Measurements from ENCODE around the gene CNTNAP2. TPM values are rescaled to one million over a fixed set of nuclear protein-coding genes. Genes with fewer than 3 reads are reported as not detected.

Gene CNTNAP2
- total and polyA plus RNA-seq, 9 of the 15 experiments (the other 6 are each of a cell fraction or from before 2014, with no cell fraction given) = 0.04 to 0.62 (median 0.09) TPM; not detected in 4

DNA sequence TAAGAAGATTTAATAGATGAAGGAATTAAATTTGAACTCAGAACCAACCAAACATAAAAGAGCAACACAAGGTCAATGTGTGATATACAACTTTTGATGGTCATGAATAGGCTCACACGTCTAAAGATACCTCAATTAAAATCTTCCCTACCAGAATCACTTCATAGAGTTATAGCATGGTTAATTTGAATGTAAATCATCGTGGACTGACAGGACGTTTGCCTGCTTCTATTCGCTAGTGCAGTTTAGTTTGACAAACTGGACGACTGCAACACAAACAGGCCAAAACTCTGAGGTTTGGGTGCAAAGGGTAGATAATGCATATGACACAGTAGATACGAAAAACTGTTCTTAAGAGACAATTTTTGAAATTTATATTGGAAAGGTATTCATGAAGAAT is 32.5 kb upstream of the CNTNAP2 start:
- no TSS peak for BruUV-seq (replicated peaks)
- Histone ChIP-seq H4K20me1 (replicated peaks; ENCODE audit: control insufficient read depth, insufficient read depth, low read length) (no peaks in the 10 kb centered on the region), H3K4me3 (no peak overlapping the region), H3K9ac (ENCODE audit: insufficient read depth in 1 of 2, low read depth in 2 of 2, low read length in 2 of 2) (no peak overlapping the region), H3K27me3 (ENCODE audit: control insufficient read depth in 2 of 2, insufficient read depth in 2 of 2, low read length in 2 of 2) (no peaks in the 10 kb centered on the region), H2AFZ (ENCODE audit: low read depth, low read length) (no peak overlapping the region), H3K27ac (ENCODE audit: extremely low read depth, low read depth, low read length) (no peak overlapping the region), H3K9me1 (ENCODE audit: control insufficient read depth, insufficient read depth, low read length) (no peaks in the 10 kb centered on the region), H3K36me3 (ENCODE audit: control insufficient read depth, insufficient read depth, low read length) (no peaks in the 10 kb centered on the region; the same call in 2 of the 3 replicates), H3K9me3 (replicated peaks; ENCODE audit: control insufficient read depth, insufficient read depth, low read depth, low read length) (no peaks in the 10 kb centered on the region), H3K4me1 (replicated peaks in 1 of 2; ENCODE audit: control insufficient read depth in 2 of 2, insufficient read depth in 2 of 2, low read length in 2 of 2) (no peaks in the 10 kb centered on the region), H3K79me2 (ENCODE audit: control insufficient read depth, insufficient read depth, low read length) (no peaks in the 10 kb centered on the region), H3K4me2 (ENCODE audit: insufficient read depth, low read length) (no peak overlapping the region)
- DNase-seq (ENCODE audit: extremely low read depth in 1 of 4, low spot score in 3 of 4) (no peak), ATAC-seq (no peak; the same call in 2 of the 3 replicates), FAIRE-seq (no peak)
- CTCF ChIA-PET (ENCODE audit: low intra/inter-chr PET ratio) = no interaction called here
- POLR2A ChIA-PET = no interaction called here
- intact Hi-C loops (cut with micrococcal nuclease) = no loop called here
- WGBS (ENCODE audit: insufficient coverage, low coverage, missing lambda C conversion rate) = 2% methylated on average over 6 of the region's 6 CpGs
- in situ Hi-C loops (cut with MboI) = no loop called here
- TF ChIP-seq, protein P1, sequence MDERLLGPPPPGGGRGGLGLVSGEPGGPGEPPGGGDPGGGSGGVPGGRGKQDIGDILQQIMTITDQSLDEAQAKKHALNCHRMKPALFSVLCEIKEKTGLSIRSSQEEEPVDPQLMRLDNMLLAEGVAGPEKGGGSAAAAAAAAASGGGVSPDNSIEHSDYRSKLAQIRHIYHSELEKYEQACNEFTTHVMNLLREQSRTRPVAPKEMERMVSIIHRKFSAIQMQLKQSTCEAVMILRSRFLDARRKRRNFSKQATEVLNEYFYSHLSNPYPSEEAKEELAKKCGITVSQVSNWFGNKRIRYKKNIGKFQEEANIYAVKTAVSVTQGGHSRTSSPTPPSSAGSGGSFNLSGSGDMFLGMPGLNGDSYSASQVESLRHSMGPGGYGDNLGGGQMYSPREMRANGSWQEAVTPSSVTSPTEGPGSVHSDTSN (CRISPR knock-in tag; IDR thresholded peaks at IDR 0.05; ENCODE audit: low read depth) = no peak
- TF ChIP-seq, protein P1 (tag; conservative IDR thresholded peaks at IDR 0.05; ENCODE audit: low read depth) = peak; percentile 28; the same call in 1 of the 2 replicates
- TF ChIP-seq, protein P2, sequence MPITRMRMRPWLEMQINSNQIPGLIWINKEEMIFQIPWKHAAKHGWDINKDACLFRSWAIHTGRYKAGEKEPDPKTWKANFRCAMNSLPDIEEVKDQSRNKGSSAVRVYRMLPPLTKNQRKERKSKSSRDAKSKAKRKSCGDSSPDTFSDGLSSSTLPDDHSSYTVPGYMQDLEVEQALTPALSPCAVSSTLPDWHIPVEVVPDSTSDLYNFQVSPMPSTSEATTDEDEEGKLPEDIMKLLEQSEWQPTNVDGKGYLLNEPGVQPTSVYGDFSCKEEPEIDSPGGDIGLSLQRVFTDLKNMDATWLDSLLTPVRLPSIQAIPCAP (CRISPR knock-in tag; IDR thresholded peaks at IDR 0.05; ENCODE audit: borderline replicate concordance) = no peak
- TF ChIP-seq JUNB (CRISPR knock-in tag; conservative IDR thresholded peaks at IDR 0.05) = no peak
- no peak for TF ChIP-seq SOX6 (IDR thresholded peaks at IDR 0.05)
- TF ChIP-seq ZNF717 (CRISPR knock-in tag; IDR thresholded peaks at IDR 0.05) = no peak
- no peak for TF ChIP-seq STAT6 (CRISPR knock-in tag; IDR thresholded peaks at IDR 0.05)
- no peak for TF ChIP-seq ZBTB9 (CRISPR knock-in tag; IDR thresholded peaks at IDR 0.05)
- no peak for TF ChIP-seq CAMTA2 (CRISPR knock-in tag; conservative IDR thresholded peaks at IDR 0.05)
- TF ChIP-seq, protein P3, sequence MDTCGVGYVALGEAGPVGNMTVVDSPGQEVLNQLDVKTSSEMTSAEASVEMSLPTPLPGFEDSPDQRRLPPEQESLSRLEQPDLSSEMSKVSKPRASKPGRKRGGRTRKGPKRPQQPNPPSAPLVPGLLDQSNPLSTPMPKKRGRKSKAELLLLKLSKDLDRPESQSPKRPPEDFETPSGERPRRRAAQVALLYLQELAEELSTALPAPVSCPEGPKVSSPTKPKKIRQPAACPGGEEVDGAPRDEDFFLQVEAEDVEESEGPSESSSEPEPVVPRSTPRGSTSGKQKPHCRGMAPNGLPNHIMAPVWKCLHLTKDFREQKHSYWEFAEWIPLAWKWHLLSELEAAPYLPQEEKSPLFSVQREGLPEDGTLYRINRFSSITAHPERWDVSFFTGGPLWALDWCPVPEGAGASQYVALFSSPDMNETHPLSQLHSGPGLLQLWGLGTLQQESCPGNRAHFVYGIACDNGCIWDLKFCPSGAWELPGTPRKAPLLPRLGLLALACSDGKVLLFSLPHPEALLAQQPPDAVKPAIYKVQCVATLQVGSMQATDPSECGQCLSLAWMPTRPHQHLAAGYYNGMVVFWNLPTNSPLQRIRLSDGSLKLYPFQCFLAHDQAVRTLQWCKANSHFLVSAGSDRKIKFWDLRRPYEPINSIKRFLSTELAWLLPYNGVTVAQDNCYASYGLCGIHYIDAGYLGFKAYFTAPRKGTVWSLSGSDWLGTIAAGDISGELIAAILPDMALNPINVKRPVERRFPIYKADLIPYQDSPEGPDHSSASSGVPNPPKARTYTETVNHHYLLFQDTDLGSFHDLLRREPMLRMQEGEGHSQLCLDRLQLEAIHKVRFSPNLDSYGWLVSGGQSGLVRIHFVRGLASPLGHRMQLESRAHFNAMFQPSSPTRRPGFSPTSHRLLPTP (IDR thresholded peaks at IDR 0.05; ENCODE audit: borderline replicate concordance, extremely low read depth, insufficient read length) = no peak
- TF ChIP-seq IFI16 (CRISPR knock-in tag; IDR thresholded peaks at IDR 0.05) = no peak
- TF ChIP-seq TCF3 (CRISPR knock-in tag; IDR thresholded peaks at IDR 0.05) = 0 out of 2 replicates have a peak, but pooled peaks have one; percentile 14
- no peak for TF ChIP-seq RUNX1 (IDR thresholded peaks at IDR 0.05; ENCODE audit: low read depth)
